ENCODE results near the gene FGF12. TPM values are rescaled to one million over a fixed set of nuclear protein-coding genes. Genes with fewer than 3 reads are reported as not detected.

Gene FGF12
- total RNA-seq, 1 donor from 2014 or later, result 1.6 TPM

DNA sequence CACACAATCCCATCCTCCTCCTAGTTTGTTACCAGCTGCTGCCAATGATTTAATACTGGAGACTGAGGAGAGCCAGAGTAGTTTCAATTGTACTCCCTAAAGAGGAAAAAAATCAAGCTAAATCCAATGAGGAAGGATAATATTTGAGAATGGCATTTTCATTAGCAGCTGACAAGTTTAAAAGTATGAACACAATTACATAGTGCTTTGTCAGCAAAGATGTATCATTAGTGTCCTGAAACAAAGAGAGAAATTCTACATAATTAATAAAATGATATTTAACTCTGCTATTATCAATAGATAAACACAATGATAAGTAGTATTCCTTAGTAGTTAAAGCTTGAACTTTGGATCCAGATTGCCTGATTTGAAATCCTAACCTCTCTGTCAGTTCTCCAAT, 163.9 kb downstream of the FGF12 start:
- TF ChIP-seq, protein P1, sequence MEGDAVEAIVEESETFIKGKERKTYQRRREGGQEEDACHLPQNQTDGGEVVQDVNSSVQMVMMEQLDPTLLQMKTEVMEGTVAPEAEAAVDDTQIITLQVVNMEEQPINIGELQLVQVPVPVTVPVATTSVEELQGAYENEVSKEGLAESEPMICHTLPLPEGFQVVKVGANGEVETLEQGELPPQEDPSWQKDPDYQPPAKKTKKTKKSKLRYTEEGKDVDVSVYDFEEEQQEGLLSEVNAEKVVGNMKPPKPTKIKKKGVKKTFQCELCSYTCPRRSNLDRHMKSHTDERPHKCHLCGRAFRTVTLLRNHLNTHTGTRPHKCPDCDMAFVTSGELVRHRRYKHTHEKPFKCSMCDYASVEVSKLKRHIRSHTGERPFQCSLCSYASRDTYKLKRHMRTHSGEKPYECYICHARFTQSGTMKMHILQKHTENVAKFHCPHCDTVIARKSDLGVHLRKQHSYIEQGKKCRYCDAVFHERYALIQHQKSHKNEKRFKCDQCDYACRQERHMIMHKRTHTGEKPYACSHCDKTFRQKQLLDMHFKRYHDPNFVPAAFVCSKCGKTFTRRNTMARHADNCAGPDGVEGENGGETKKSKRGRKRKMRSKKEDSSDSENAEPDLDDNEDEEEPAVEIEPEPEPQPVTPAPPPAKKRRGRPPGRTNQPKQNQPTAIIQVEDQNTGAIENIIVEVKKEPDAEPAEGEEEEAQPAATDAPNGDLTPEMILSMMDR (conservative IDR thresholded peaks at IDR 0.05; ENCODE audit: low read depth, low read length), result no peak
- DNase-seq (ENCODE audit: low read depth), result no peak
- H3K4me3 ChIP-seq (ENCODE audit: low read depth, low read length), result no peak overlapping the region

DNA sequence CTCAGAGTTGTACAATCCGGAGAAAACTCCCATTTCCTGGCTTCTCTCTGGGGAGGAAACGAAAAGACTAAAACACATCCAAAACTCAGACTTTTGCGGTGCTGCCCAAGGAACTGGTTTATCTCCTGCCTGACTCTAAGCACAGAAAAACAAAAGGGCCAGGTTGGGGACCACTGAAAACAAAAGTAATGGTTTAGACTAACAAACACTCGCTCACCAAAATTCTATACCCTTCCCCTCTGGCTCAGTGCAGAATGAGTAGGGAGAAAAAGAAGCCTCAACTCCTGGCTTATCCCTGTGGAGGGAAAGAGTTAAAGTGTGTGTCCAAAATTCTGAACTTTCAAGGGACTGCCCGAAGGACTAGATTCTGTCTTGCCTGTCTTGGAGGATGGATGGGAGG, 173.6 kb downstream of the FGF12 start:
- H3K4me3 ChIP-seq (ENCODE audit: low read depth, low read length), result no peak overlapping the region
- TF ChIP-seq, protein P1 (conservative IDR thresholded peaks at IDR 0.05; ENCODE audit: low read depth, low read length), result no peak
- DNase-seq (ENCODE audit: low read depth), result no peak

DNA sequence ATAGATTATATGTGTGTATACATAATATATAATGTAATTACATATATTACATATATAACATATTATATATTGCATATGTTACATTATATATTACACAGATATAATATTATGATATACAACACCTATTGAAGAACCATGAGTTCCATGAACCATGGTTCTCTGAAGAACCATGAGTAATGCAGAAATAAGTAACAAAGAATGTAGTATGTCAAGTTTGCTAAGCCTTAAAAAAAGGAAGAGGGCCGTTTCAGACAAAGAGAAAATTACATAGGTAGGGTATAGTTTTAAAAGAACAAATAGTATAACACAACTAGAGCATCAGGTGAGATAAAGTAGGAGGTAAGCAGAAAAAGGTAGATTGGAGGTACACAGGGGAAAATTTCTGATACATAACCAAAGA, 177.0 kb downstream of the FGF12 start:
- no peak for DNase-seq (ENCODE audit: low read depth)
- TF ChIP-seq, protein P1 (conservative IDR thresholded peaks at IDR 0.05; ENCODE audit: low read depth, low read length), result no peak
- H3K4me3 ChIP-seq (ENCODE audit: low read depth, low read length), result no peak overlapping the region

DNA sequence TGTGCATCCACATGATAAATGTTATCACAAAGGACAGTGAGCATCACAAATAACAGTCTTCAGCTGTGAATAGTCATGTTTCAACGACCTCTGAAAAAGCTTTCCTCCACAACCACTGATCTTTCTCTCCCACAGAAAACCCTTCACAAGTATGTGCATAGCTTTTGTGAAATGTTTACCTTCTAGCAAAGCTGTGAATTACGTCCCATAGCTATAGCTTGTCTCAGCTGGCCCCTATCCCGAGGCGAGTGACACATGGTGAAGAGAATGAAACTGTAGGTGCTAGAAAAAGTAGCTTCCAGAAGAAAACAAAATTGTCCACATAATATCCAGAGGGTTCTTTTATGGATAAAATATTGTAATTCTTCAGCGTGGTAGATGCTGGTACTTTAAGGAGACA, 182.0 kb downstream of the FGF12 start:
- TF ChIP-seq, protein P1 (conservative IDR thresholded peaks at IDR 0.05; ENCODE audit: low read depth, low read length), result no peak
- no peak overlapping the region for H3K4me3 ChIP-seq (ENCODE audit: low read depth, low read length)
- no peak for DNase-seq (ENCODE audit: low read depth)

DNA sequence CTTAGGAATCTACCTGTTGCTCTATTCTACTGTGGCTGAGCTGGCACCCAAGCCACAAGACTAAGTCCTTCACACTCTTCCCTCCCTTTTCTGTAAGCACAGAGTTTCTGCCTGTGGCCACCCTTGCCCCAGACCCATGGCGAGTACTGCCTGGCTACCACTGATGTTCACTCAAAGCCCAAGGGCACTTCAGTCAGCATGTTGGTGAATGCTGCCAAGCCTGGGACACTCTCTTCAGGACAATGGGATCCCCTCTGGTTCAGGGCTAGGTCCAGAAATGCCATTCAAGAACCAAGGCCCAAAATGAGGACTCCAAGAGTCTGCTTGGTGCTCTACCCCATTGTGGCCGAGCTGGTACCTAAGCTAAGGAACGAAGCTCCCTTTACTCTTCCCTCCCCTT, 184.2 kb downstream of the FGF12 start:
- H3K4me3 ChIP-seq (ENCODE audit: low read depth, low read length), result no peak overlapping the region
- no peak for DNase-seq (ENCODE audit: low read depth)
- TF ChIP-seq, protein P1 (conservative IDR thresholded peaks at IDR 0.05; ENCODE audit: low read depth, low read length), result no peak

DNA sequence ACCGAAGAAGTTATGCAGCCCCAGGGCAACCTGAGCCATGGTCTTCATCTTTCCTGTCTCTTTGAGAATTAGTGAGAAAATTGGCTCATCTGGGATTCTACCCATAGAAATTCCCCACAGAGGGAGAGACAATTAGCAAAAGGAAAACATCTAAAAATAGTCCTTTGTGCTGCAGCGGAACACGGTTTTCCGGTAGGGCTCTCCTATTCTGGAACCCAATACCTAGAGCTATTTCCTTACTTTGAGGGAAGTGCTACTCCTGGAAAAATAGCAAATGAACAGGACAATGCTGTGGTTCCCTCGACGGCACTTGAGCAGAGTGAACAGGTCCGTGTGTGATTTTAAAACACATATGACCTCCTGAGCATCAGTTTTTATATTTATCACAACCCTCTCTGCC, 210.5 kb downstream of the FGF12 start:
- DNase-seq (ENCODE audit: low read depth), result no peak
- TF ChIP-seq, protein P1 (conservative IDR thresholded peaks at IDR 0.05; ENCODE audit: low read depth, low read length), result no peak
- no peak overlapping the region for H3K4me3 ChIP-seq (ENCODE audit: low read depth, low read length)

DNA sequence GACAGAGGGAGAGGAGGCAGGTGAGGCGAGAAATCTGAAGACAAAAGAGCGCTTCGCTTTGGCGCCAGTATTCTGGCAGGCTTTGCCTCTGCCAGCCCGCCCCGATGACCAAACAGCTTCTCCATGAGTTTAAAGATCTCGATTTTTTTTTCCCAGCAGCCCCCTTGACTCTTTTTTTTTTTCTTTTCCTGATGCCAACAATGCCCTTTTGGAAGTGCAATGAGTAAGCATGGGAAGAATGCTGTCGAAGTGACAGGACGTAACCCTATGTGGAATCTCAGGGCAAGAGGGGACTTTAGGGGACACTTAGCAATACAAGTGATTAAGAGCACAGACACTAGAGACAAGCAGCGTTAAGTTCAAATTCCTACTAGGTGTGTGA, 211.7 kb downstream of the FGF12 start:
- H3K4me3 ChIP-seq (ENCODE audit: low read depth, low read length), result no peak overlapping the region
- TF ChIP-seq, protein P1 (conservative IDR thresholded peaks at IDR 0.05; ENCODE audit: low read depth, low read length), result no peak
- DNase-seq (ENCODE audit: low read depth), result no peak
